ENCODE measurements around the gene IGFLR1.
A peak's percentile ranks its signal among the peaks of the same experiment; 100 is the strongest.

The IGFLR1 gene

GRCh38 chr19:35781650-35782049 lies 39.4 kb upstream of the IGFLR1 start:
- WGBS, 2 donors (ENCODE audit: extremely low coverage in 2 of 2, insufficient read length in 2 of 2, insufficient replicate concordance in 1 of 2): no CpG with 5 or more reads among the region's 9 CpGs
- H3K4me1 ChIP-seq (ENCODE audit: control insufficient read depth in 2 of 2, insufficient read depth in 1 of 2, low read depth in 1 of 2, low read length in 2 of 2): peaks cover 7 to 20% of the 10 kb centered on the region in 2 donors
- H3K9ac ChIP-seq (ENCODE audit: low read depth, low read length, poor library complexity): peak overlapping the region; percentile 77
- H3K4ac ChIP-seq (ENCODE audit: low read length): no peak overlapping the region
- H3K79me1 ChIP-seq (ENCODE audit: low read depth, low read length): peaks cover 2% of the 10 kb centered on the region
- H2AK5ac ChIP-seq (ENCODE audit: low read depth, low read length): no peak overlapping the region
- H3K23ac ChIP-seq (ENCODE audit: low read depth, low read length, poor library complexity): no peak overlapping the region
- no peaks in the 10 kb centered on the region for H3K9me3 ChIP-seq (replicated peaks in 1 of 2; ENCODE audit: control insufficient read depth in 2 of 2, insufficient read depth in 1 of 2, low read depth in 1 of 2, low read length in 2 of 2)
- H4K91ac ChIP-seq (ENCODE audit: low read depth, low read length, poor library complexity): no peak overlapping the region
- H3K4me2 ChIP-seq (ENCODE audit: insufficient read depth, low read length, poor library complexity, severe bottlenecking): no peak overlapping the region
- no peak overlapping the region for H2BK120ac ChIP-seq (ENCODE audit: low read depth, low read length)
- H3K36me3 ChIP-seq (replicated peaks in 1 of 2; ENCODE audit: control insufficient read depth in 2 of 2, insufficient read depth in 2 of 2, low read length in 2 of 2): peaks cover 33 to 88% of the 10 kb centered on the region in 2 donors
- H2BK5ac ChIP-seq (ENCODE audit: low read length): peak overlapping the region; percentile 39
- peak overlapping the region; percentile 6 for H3K14ac ChIP-seq (ENCODE audit: low read length)
- no peak overlapping the region for H2AFZ ChIP-seq (ENCODE audit: low read length)
- no peak overlapping the region for H2BK15ac ChIP-seq (ENCODE audit: low read length)
- H3K18ac ChIP-seq (ENCODE audit: low read length): peak overlapping the region; percentile 48
- H3K27ac ChIP-seq (replicated peaks; ENCODE audit: low read length): no peak overlapping the region
- no peak for DNase-seq (ENCODE audit: low spot score)
- H3K4me3 ChIP-seq (ENCODE audit: low read length in 2 of 2): no peak overlapping the region
- peak overlapping the region; percentile 41 for H2BK12ac ChIP-seq (ENCODE audit: low read length)
- H4K8ac ChIP-seq (ENCODE audit: low read depth, low read length): no peak overlapping the region
- H3K27me3 ChIP-seq (ENCODE audit: control insufficient read depth in 3 of 3, insufficient read depth in 3 of 3, low read depth in 1 of 3, low read length in 3 of 3): no peaks in the 10 kb centered on the region

- H3K9ac ChIP-seq (ENCODE audit: low read depth, low read length, poor library complexity): no peak overlapping the region
- H2BK12ac ChIP-seq (ENCODE audit: low read length): no peak overlapping the region
- H2AK5ac ChIP-seq (ENCODE audit: low read depth, low read length): no peak overlapping the region
- no peak overlapping the region for H3K23ac ChIP-seq (ENCODE audit: low read depth, low read length, poor library complexity)
- no CpG with 5 or more reads among the region's 20 CpGs for WGBS, 2 donors (ENCODE audit: extremely low coverage in 2 of 2, insufficient read length in 2 of 2, insufficient replicate concordance in 1 of 2)
- peaks cover 13 to 27% of the 10 kb centered on the region in 2 donors for H3K4me1 ChIP-seq (ENCODE audit: control insufficient read depth in 2 of 2, insufficient read depth in 1 of 2, low read depth in 1 of 2, low read length in 2 of 2)
- no peak overlapping the region for H3K4ac ChIP-seq (ENCODE audit: low read length)
- no peak for DNase-seq (ENCODE audit: low spot score)
- H3K4me2 ChIP-seq (ENCODE audit: insufficient read depth, low read length, poor library complexity, severe bottlenecking): no peak overlapping the region
- peaks cover 2% of the 10 kb centered on the region for H3K79me1 ChIP-seq (ENCODE audit: low read depth, low read length)
- H2BK120ac ChIP-seq (ENCODE audit: low read depth, low read length): no peak overlapping the region
- no peaks in the 10 kb centered on the region for H3K27me3 ChIP-seq (ENCODE audit: control insufficient read depth in 3 of 3, insufficient read depth in 3 of 3, low read depth in 1 of 3, low read length in 3 of 3)
- no peak overlapping the region for H3K18ac ChIP-seq (ENCODE audit: low read length)
- no peak overlapping the region for H2BK15ac ChIP-seq (ENCODE audit: low read length)
- H4K8ac ChIP-seq (ENCODE audit: low read depth, low read length): no peak overlapping the region
- no peak overlapping the region for H2AFZ ChIP-seq (ENCODE audit: low read length)
- H3K14ac ChIP-seq (ENCODE audit: low read length): no peak overlapping the region
- H2BK5ac ChIP-seq (ENCODE audit: low read length): no peak overlapping the region
- H4K91ac ChIP-seq (ENCODE audit: low read depth, low read length, poor library complexity): no peak overlapping the region
- no peak overlapping the region for H3K27ac ChIP-seq (replicated peaks; ENCODE audit: low read length)
- no peak overlapping the region for H3K4me3 ChIP-seq (ENCODE audit: low read length in 2 of 2)
- no peaks in the 10 kb centered on the region for H3K9me3 ChIP-seq (replicated peaks in 1 of 2; ENCODE audit: control insufficient read depth in 2 of 2, insufficient read depth in 1 of 2, low read depth in 1 of 2, low read length in 2 of 2)
- peaks cover 28 to 80% of the 10 kb centered on the region in 2 donors for H3K36me3 ChIP-seq (replicated peaks in 1 of 2; ENCODE audit: control insufficient read depth in 2 of 2, insufficient read depth in 2 of 2, low read length in 2 of 2)
Measured at GRCh38 chr19:35780717-35781116, 38.5 kb upstream of the IGFLR1 start.

- Histone ChIP-seq H2BK5ac (ENCODE audit: low read length) (no peak overlapping the region), H3K18ac (ENCODE audit: low read length) (no peak overlapping the region), H3K27ac (replicated peaks; ENCODE audit: low read length) (no peak overlapping the region), H3K4ac (ENCODE audit: low read length) (no peak overlapping the region), H3K9ac (ENCODE audit: low read depth, low read length, poor library complexity) (no peak overlapping the region), H4K91ac (ENCODE audit: low read depth, low read length, poor library complexity) (no peak overlapping the region), H2BK15ac (ENCODE audit: low read length) (no peak overlapping the region), H4K8ac (ENCODE audit: low read depth, low read length) (no peak overlapping the region), H2BK120ac (ENCODE audit: low read depth, low read length) (no peak overlapping the region), H2BK12ac (ENCODE audit: low read length) (peak overlapping the region; percentile 41), H3K9me3 (replicated peaks in 1 of 2; ENCODE audit: control insufficient read depth in 2 of 2, insufficient read depth in 1 of 2, low read depth in 1 of 2, low read length in 2 of 2) (no peaks in the 10 kb centered on the region), H2AFZ (ENCODE audit: low read length) (no peak overlapping the region), H3K23ac (ENCODE audit: low read depth, low read length, poor library complexity) (no peak overlapping the region), H3K14ac (ENCODE audit: low read length) (no peak overlapping the region), H2AK5ac (ENCODE audit: low read depth, low read length) (no peak overlapping the region), H3K36me3 (replicated peaks in 1 of 2; ENCODE audit: control insufficient read depth in 2 of 2, insufficient read depth in 2 of 2, low read length in 2 of 2) (peaks cover 28 to 74% of the 10 kb centered on the region in 2 donors), H3K4me2 (ENCODE audit: insufficient read depth, low read length, poor library complexity, severe bottlenecking) (no peak overlapping the region), H3K4me3 (ENCODE audit: low read length in 2 of 2) (no peak overlapping the region), H3K27me3 (ENCODE audit: control insufficient read depth in 3 of 3, insufficient read depth in 3 of 3, low read depth in 1 of 3, low read length in 3 of 3) (no peaks in the 10 kb centered on the region), H3K79me1 (ENCODE audit: low read depth, low read length) (peaks cover 2% of the 10 kb centered on the region), H3K4me1 (ENCODE audit: control insufficient read depth in 2 of 2, insufficient read depth in 1 of 2, low read depth in 1 of 2, low read length in 2 of 2) (peaks cover 13 to 27% of the 10 kb centered on the region in 2 donors)
- no CpG with 5 or more reads among the region's 16 CpGs for WGBS, 2 donors (ENCODE audit: extremely low coverage in 2 of 2, insufficient read length in 2 of 2, insufficient replicate concordance in 1 of 2)
- no peak for DNase-seq (ENCODE audit: low spot score)
Measured at GRCh38 chr19:35780058-35780457, 37.8 kb upstream of the IGFLR1 start.

- Histone ChIP-seq H4K91ac (ENCODE audit: low read depth, low read length, poor library complexity) (no peak overlapping the region), H3K79me1 (ENCODE audit: low read depth, low read length) (peaks cover 2% of the 10 kb centered on the region), H2BK15ac (ENCODE audit: low read length) (no peak overlapping the region), H3K4me2 (ENCODE audit: insufficient read depth, low read length, poor library complexity, severe bottlenecking) (no peak overlapping the region), H2BK12ac (ENCODE audit: low read length) (no peak overlapping the region), H3K27me3 (ENCODE audit: control insufficient read depth in 3 of 3, insufficient read depth in 3 of 3, low read depth in 1 of 3, low read length in 3 of 3) (no peaks in the 10 kb centered on the region), H3K9me3 (replicated peaks in 1 of 2; ENCODE audit: control insufficient read depth in 2 of 2, insufficient read depth in 1 of 2, low read depth in 1 of 2, low read length in 2 of 2) (no peaks in the 10 kb centered on the region), H2BK5ac (ENCODE audit: low read length) (no peak overlapping the region), H3K9ac (ENCODE audit: low read depth, low read length, poor library complexity) (no peak overlapping the region), H2AFZ (ENCODE audit: low read length) (no peak overlapping the region), H3K23ac (ENCODE audit: low read depth, low read length, poor library complexity) (no peak overlapping the region), H3K4ac (ENCODE audit: low read length) (no peak overlapping the region), H3K4me3 (ENCODE audit: low read length in 2 of 2) (peak overlapping the region in 1 of 2 donors; percentile 12), H4K8ac (ENCODE audit: low read depth, low read length) (no peak overlapping the region), H2BK120ac (ENCODE audit: low read depth, low read length) (no peak overlapping the region), H3K27ac (replicated peaks; ENCODE audit: low read length) (no peak overlapping the region), H3K4me1 (ENCODE audit: control insufficient read depth in 2 of 2, insufficient read depth in 1 of 2, low read depth in 1 of 2, low read length in 2 of 2) (peaks cover 19 to 25% of the 10 kb centered on the region in 2 donors), H3K14ac (ENCODE audit: low read length) (no peak overlapping the region), H2AK5ac (ENCODE audit: low read depth, low read length) (no peak overlapping the region), H3K36me3 (replicated peaks in 1 of 2; ENCODE audit: control insufficient read depth in 2 of 2, insufficient read depth in 2 of 2, low read length in 2 of 2) (peaks cover 28 to 68% of the 10 kb centered on the region in 2 donors), H3K18ac (ENCODE audit: low read length) (no peak overlapping the region)
- no peak for DNase-seq (ENCODE audit: low spot score)
- WGBS, 2 donors (ENCODE audit: extremely low coverage in 2 of 2, insufficient read length in 2 of 2, insufficient replicate concordance in 1 of 2): no CpG with 5 or more reads among the region's 8 CpGs
Measured at GRCh38 chr19:35779033-35779432, 36.8 kb upstream of the IGFLR1 start.

Data from neuronal stem cell (in vitro differentiated cells).